Fibroblast of villous mesenchyme (primary cell): ENCODE results near the gene PPP1R26. TPM values are rescaled to one million over a fixed set of nuclear protein-coding genes. Genes with fewer than 3 reads are reported as not detected.
"Not testable (repeated sequence)": the region's sequence is repeated elsewhere in the genome, so short reads cannot be mapped to it uniquely, and the experiment has no call there.

Experiments used
- DNase-seq: peaks from one replicate; pipeline ENCODE4 v3.0.0-alpha.2; 2010; ENCODE audit warnings: low read depth
- H3K4me3 ChIP-seq: 2 replicates; pipeline ENCODE4 v1.5.1; 2011; ENCODE audit warnings: low read depth, mild to moderate bottlenecking, low read length
- total RNA-seq: library from RNA; depleted of rRNA; stranded (reverse); fragments of >200 nt; gene quantifications from 2 replicates; pipeline ENCODE4 v1.2.3, GENCODE V29; 2012
- TF ChIP-seq, protein P1 (sequence below): IDR thresholded peaks from 2 replicates; pipeline ENCODE4 v1.5.1; 2012; ENCODE audit warnings: low read depth, mild to moderate bottlenecking, low read length; ENCODE audit not compliant: insufficient read depth

Gene PPP1R26
- total RNA-seq, 1 donor, result 11.7 TPM

DNA sequence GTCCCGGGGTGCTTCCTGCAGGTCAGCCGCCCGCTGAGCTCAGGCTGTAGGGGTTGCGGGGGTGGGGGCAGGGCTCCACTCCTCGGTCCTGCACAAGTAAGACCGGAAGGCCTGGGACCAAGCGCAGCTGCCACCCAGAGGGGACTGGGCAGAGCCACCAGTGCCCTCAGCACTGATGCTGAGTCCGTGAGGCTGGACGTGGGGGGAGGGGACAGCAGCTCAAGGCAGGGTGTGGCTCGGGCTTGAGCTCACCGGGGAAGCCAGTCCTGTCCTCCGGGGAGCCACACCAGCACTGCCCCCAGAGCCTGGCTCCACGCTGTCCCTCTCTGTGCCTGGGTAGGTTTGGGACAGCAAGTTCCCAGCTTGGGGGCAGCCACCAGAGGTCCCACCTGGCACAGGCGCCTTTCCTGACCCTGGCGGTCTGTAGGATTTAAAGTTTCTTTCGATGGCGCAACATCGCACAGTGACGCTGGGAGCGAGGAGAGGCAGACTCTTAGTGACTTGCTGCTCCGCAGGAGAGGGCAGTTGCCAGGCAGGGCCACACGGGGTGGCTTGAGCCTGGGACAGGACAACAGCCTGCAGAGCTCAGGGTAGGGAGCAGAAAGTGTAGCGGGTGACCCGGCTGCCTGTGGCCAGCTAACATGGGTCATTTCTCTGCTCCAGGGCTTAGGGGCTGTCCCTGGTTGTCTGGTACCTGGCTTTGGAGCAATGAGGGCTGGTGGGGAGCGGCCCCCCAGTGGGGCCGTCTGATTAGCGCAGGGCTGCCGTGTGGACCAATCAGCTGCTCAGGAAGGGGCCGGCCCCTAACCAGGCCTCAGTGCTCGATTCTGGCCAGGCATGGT lies 47.4 kb downstream of the PPP1R26 start:
- TF ChIP-seq, protein P1, sequence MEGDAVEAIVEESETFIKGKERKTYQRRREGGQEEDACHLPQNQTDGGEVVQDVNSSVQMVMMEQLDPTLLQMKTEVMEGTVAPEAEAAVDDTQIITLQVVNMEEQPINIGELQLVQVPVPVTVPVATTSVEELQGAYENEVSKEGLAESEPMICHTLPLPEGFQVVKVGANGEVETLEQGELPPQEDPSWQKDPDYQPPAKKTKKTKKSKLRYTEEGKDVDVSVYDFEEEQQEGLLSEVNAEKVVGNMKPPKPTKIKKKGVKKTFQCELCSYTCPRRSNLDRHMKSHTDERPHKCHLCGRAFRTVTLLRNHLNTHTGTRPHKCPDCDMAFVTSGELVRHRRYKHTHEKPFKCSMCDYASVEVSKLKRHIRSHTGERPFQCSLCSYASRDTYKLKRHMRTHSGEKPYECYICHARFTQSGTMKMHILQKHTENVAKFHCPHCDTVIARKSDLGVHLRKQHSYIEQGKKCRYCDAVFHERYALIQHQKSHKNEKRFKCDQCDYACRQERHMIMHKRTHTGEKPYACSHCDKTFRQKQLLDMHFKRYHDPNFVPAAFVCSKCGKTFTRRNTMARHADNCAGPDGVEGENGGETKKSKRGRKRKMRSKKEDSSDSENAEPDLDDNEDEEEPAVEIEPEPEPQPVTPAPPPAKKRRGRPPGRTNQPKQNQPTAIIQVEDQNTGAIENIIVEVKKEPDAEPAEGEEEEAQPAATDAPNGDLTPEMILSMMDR, result no peak
- no peak overlapping the region for H3K4me3 ChIP-seq
- no peak for DNase-seq

DNA sequence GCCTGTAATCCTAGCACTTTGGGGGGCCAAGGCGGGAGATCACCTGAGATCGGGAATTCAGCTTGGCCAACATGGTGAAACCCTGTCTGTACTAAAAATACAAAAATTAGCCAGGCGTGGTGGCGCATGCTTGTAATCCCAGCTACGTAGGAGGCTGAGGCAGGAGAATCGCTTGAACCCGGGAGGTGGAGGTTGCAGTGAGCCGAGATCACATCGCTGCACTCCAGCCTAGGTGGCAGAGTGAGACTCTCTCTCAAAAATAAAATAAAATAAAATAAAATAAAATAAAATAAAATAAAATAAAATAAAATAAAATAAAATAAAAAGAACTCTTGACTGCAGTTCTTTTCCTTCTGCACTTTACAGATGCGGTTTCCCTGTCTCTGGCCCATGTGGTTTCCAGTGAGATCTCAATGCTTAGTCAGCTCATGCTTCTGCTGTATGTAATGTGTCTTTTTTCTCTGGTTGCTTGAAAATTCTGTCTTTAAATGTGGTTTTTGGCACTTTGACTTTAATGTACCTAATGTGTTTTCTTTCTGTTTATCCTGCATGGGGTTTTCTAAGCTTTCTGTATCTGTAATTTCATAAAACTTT lies 49.4 kb downstream of the PPP1R26 start:
- not testable (repeated sequence) for H3K4me3 ChIP-seq, DNase-seq

DNA sequence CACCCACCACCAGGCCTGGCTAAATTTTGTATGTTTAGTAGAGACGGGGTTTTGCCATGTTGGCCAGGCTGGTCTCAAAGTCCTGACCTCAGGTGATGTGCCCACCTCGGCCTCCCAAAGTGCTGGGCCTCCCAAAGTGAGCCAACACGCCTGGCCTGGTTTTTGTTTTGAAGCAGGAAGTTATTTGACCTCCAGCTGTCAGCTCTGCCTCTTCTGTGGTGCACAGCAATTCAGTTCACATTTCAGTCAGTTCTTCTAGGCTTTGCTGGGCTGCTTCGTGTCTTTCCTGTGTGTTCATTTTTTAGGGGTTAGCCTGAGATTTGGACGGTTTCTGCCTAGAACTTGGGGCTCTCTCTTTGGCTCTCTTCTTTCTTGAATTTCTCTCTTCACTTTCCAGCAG lies 50.6 kb downstream of the PPP1R26 start:
- no peak for DNase-seq
- TF ChIP-seq, protein P1, result no peak
- no peak overlapping the region for H3K4me3 ChIP-seq

DNA sequence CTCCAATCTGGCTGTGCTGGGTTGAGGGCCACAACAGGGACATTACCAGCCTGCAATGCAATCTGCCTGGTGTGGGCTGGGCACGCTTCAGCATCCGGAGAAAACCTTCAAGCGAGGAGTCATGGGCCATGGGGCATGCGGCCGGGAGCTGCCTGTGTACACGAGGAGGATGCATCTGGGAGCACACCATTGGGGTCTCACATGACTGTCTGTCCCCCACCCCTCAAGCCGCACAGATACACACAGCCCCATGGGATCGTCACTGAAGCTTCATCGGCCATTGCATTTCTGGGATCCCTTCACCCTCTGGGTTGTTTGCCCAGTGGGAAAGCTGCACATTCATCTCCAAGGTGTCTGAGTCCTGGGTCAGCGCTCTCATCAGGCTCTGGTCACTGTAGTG lies 51.5 kb downstream of the PPP1R26 start:
- H3K4me3 ChIP-seq, result no peak overlapping the region
- TF ChIP-seq, protein P1, result no peak
- no peak for DNase-seq

DNA sequence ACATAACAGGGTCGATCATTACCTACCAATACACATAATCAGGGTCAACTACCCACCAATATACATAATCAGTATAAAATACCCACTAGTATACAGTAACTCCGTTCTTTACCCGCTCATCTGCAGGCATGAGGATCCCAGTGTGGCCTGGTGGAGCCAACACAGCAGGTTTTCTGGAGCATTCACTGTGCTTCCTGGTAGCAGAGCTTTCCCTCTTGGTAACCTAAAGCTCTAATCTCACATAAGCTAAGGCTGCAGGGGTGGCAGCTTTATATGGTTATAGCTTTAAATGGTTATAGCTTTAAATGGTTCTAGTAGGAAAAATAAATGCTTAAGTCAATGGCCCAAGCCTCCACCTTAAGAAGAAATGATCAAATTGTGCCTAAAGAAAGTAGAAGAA lies 53.5 kb downstream of the PPP1R26 start:
- no peak overlapping the region for H3K4me3 ChIP-seq
- TF ChIP-seq, protein P1, result no peak
- no peak for DNase-seq

DNA sequence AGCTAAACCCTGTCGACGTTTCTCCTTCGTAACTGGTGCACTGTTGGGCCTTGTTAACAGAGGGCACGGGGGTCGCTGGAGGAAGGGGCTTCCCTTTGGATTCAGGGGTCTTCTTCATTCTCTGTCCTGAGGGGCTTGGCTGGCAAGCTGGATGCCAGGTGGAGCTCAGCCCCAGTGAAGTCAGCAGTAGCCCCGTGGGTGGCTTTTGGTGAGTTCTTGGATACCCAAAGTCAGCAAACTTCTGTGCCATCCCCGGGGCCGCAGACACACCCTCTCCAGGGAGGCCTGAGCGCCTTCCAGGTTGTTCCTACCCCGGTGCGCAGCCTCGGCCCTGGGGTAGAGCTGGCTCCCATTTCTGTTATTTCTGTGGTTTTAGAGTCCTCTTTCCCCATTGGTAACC lies 54.1 kb downstream of the PPP1R26 start:
- TF ChIP-seq, protein P1, result no peak
- H3K4me3 ChIP-seq, result no peak overlapping the region

DNA sequence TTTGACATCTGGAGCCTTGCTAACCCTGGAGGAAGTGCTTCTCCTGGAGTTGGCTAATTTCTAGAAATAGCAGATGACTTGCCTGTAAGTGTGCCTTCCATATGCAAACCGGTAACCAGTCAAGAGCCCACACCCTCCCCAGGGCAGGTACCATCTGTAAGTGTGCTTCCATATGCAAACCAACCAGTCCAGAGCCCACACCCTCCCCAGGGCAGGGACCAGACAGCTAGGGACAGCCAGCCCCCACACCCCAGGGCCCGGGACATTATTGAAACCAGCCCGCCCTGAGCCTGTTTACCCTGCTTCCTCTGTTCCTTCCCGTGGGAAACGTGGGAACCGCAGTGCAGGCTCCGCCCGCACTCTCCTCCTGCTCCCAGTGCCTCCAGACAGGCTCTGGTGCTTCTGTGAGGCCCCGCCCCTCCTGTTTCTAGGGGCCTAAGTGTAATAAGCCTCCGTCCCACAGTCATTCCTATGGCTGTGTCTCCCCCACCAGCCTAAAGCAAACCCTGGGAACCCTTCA lies 54.7 kb downstream of the PPP1R26 start:
- peak; percentile 45 for DNase-seq

More for the DNA sequence above, 54.1 kb downstream of the PPP1R26 start:
- DNase-seq, result no peak

DNA sequence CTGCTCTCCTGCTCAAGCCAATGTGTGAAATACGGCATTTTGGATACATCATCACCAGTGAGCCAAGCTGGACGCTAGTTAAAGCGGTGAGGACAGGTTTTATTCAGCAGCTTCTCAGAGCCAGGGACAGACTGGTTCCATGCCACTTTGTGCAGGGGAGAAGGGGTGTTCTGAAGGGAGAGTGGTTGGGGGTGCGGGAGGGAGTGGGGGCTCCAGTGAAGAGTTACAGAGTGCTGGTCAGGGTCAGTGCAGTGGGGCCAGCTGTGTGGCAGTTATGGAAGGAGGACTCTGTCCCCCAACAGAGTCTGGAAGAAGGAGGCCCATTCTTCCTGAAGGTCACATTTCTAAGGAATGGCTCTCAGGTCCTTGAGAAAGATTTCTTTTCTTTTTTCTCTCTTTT lies 55.2 kb downstream of the PPP1R26 start:
- not testable (repeated sequence) for DNase-seq, H3K4me3 ChIP-seq

More for the DNA sequence above, 54.7 kb downstream of the PPP1R26 start:
- H3K4me3 ChIP-seq, result not testable (repeated sequence)

DNA sequence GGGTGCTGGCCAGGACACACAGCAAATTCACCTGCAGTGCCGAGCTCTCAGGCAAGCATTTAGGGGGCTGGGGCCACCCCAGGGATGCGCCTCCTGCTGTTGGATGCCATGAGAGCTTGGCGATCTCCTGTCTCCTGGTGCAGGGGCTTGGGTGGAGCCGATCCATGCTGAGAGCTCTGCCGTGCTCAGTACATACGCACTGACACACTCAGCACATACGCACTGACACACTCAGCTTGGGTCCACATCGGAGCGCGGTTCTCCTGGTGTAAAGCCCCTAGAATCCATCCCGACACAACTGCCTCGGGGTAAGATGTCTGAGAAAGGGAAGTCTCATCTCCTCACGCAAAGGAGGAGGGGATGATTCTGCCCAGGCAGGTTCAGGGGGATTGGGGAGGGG lies 56.0 kb downstream of the PPP1R26 start:
- DNase-seq, result not testable (repeated sequence)

More for the DNA sequence above, 56.0 kb downstream of the PPP1R26 start:
- not testable (repeated sequence) for H3K4me3 ChIP-seq
